ENCODE data around the gene ROR1.

ROR1 gene

DNA sequence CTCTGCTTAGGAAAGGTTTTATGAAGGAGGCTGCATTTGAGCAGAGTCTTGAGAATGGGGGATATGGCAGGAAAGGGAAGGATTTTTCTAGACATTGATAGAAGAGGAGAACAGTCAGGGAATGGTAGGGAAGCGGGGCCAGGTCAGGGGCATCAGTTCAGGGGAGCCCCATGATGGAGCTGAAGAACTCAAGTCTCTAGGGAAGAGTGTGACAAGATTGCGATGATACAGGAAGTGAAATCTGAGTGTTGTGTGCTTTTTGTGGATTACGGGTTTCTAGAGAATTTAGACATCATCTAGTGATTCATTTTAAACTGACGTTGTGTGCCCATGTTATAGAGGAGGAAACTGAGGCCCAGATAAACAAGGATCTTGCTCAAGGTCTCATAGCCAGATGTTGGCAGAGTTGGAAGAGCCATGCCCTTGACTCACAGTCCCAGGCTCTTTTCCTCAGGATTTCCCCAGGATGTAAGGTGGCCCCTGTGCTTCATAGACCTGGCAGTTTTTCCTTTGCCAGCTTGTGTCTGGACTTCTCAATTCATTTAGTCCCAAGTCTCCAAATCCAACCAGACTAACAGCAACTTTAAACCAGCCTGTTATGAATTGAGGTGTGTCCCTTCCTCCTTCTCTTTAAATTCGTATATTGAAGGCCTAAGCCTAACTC is 130.3 kb downstream of the ROR1 start:
- in situ Hi-C loops (cut with MboI; ENCODE audit: low sequenced_read_pairs), result no loop called here

- in situ Hi-C loops (cut with MboI; ENCODE audit: low sequenced_read_pairs), result no loop called here
Measured at GRCh38 chr1:63904826-63905225, 131.0 kb downstream of the ROR1 start.

- in situ Hi-C loops (cut with MboI; ENCODE audit: low sequenced_read_pairs), result no loop called here
Measured at GRCh38 chr1:63906047-63906704, 132.4 kb downstream of the ROR1 start.

DNA sequence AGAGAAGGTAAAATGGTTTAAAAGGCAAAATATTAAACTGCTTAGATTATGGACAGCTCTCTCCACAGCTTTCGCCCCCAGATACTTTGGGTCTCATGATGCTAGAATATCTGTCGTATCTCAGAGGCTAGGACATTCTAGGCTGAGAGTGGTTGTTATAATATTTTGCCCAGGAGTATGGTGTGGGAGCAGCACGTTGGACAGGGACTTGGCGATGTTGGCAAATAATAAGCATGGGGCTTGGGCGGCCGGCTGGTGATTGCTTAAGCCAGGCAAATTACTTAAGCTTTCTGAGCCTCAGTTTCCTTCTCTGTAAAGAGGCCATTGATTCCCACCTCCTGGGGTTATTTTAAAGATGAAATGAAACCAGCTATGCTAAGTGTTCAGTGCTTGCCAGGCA is 133.2 kb downstream of the ROR1 start:
- in situ Hi-C loops (cut with MboI; ENCODE audit: low sequenced_read_pairs), result no loop called here

GRCh38 chr1:63908016-63908415 is 134.2 kb downstream of the ROR1 start:
- in situ Hi-C loops (cut with MboI; ENCODE audit: low sequenced_read_pairs), result no loop called here

DNA sequence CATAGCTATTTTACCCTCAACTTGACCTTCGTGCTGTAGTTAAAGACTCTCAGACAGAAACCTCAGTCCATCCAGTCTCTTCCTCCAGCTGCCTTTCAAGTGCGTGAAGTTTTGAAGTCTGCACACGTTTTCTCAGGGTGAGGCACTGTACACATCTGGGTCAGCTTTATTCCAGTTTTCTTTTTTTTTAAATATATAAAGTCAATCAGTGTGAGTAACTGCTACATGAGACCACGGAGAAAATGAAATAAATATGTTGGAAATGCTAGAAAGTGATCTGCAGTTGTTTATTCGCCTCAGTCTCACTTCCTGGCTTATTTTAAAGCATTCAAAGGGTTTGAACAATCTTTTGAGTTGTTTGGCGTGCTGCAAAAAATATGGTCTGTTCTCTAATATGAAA is 135.7 kb downstream of the ROR1 start:
- in situ Hi-C loops (cut with MboI; ENCODE audit: low sequenced_read_pairs), result no loop called here

DNA sequence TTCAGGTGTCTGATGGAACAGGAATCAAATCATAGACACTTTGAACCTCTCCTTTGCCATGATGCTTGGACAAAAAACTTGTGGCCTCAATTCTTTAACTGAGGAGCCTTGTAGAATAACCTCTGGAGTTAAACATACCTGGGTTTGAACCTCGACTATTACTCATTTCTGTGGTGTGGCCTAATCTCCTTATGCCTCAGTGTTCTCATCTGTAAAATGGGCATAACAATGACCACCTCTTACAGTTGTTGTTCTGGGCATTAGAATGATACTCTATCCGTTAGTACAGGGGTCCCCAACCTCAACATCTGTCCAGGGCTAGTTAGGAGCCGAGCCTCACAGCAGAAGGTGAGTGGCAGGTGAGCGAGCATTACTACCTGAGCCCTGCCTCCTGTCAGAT is 137.2 kb downstream of the ROR1 start:
- in situ Hi-C loops (cut with MboI; ENCODE audit: low sequenced_read_pairs), result no loop called here

DNA sequence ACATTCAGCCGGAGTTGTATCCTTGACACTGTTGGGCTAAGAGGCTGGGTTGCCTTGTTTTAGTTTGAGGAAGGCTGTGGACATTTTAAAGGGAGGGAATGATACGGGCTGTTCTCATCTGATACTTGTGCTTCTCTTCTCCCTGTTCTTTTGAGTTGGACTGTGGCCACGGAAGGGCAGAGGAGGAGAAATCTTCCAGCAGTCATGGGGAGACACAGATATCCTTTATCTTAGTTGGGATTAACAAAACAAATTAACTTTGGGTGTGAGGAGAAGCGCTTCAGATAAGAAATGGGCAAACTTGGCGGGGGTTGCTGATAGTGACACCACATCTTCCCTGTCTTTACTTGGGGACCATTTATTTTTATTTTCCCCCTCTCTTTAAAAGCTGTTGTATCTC is 138.8 kb downstream of the ROR1 start:
- in situ Hi-C loops (cut with MboI; ENCODE audit: low sequenced_read_pairs), result no loop called here

- in situ Hi-C loops (cut with MboI; ENCODE audit: low sequenced_read_pairs), result no loop called here
Measured at GRCh38 chr1:63913533-63913932, 139.7 kb downstream of the ROR1 start.

GRCh38 chr1:63914241-63914640 is 140.4 kb downstream of the ROR1 start:
- in situ Hi-C loops (cut with MboI; ENCODE audit: low sequenced_read_pairs), result no loop called here

DNA sequence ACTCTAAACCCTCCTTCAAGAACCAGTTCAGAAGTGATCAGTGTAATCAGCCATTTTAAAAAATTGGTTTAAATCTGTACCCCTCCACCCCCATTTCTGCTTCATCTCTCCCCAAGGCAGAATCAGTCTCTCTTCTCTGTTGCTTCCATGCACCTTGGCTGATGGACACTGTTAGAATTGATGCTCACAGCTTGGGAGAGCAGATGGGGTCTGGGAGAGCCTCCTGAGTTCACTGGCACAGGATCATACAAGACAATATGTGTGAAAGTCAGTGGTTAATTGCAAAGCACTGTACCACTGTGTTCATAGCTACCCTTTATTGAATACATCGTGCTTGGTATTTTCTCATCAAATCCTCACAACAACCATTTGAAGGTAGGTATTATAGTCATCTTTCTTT is 140.9 kb downstream of the ROR1 start:
- in situ Hi-C loops (cut with MboI; ENCODE audit: low sequenced_read_pairs), result no loop called here

DNA sequence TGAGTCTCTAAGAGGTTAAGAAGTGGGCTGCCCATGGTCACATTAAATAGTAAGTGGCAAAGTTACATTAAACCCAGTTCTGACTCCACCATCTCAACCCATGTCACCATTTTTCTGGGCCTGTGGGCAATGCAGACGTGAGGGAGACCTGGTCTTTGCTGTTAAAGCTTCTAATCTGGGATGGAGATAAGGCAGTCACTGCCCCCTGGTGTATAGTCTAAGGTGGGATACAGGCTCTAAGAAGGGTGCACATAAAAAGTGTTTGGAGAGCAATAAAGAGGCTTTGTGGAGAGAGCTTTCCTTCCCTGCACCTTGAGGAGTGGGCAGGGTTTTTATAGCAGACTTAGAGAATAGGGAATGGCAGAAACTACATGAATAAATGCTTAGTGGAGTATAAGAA is 141.3 kb downstream of the ROR1 start:
- in situ Hi-C loops (cut with MboI; ENCODE audit: low sequenced_read_pairs), result no loop called here

- in situ Hi-C loops (cut with MboI; ENCODE audit: low sequenced_read_pairs), result no loop called here
Measured at GRCh38 chr1:63916485-63917360, 142.9 kb downstream of the ROR1 start.

DNA sequence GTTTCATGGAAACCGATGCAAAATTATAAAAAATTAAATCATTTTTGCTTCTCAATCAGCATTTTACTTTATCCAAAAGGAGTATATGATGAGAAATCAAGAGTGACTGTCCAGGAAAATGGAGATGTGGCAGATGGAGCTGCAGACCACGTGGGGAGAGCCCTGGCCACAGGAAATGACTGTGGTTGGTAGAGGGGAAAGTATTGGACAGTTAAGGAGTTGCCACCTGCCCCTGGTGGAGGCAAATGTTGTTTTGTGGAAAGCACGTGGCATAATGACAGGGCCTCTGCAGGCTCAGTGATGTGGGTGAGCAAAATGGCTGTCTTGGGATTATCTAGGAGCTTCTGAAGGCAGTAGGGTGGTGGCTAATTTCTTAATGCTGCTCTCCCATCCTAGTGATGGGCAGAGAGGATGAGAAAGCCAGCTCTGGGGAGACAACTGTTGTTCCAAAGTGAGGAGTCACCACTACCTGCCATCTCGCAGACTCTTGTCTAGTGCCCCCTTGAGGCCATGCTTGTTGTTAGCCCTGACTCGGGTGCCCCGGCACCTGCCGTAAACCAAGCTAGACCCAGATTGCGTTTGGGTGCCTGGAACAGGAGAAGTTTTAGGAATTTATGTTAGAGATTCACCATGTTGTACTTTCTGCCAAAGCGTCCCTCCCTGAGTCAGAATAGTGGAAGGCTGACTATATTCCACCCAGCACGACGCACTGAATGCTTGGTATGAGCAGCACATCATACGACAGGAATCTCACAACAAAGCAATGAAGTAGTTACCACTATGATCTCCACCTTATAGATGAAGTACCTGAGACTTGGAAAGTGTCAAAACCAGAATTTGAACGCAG is 144.0 kb downstream of the ROR1 start:
- in situ Hi-C loops (cut with MboI; ENCODE audit: low sequenced_read_pairs), result no loop called here

DNA sequence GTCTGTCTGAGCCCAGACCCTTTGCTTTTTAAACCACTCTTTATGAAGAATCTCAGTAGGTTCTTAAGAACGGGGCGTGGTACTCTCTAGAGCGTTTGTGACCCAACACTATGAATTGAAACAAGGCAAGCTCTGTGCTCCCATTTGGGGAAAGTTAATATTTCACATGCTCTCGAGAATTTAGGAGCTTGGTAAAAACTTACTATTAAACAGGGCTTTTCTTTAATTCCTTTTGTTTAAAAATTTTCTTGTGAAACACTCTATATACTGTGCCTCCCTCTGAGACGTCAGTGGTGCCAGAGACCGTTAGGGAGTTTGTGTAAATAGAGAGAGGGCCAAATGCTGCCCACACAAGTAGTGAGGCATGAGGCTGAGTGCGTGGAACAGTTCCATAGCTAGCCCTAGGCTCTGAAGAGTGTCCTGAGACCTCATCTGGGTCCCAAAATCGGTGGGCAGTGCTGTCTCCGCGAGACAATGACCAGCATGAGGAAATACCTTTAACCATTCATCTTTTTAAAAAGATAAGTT is 144.7 kb downstream of the ROR1 start:
- in situ Hi-C loops (cut with MboI; ENCODE audit: low sequenced_read_pairs), result no loop called here

- in situ Hi-C loops (cut with MboI; ENCODE audit: low sequenced_read_pairs), result no loop called here
Measured at GRCh38 chr1:63920154-63921117, 146.6 kb downstream of the ROR1 start.

DNA sequence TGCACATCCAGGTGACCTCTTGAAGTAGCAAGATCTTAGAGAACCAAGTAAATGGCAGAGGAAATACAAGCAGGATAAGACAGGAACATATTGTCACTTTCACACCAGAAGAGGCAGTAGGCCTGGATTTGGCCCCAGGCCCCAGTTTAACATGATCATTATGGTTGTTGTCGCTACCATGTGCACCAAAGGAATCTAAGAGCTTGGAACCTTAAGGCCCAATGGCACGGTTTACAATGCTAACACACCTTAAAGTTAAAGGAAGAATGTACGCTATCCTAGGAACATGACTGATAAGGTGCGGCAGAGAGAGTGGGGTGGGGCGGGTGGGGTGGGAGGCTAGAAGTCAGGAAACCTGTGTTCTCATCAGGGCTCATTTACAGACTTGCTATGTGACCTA is 147.5 kb downstream of the ROR1 start:
- in situ Hi-C loops (cut with MboI; ENCODE audit: low sequenced_read_pairs), result no loop called here

DNA sequence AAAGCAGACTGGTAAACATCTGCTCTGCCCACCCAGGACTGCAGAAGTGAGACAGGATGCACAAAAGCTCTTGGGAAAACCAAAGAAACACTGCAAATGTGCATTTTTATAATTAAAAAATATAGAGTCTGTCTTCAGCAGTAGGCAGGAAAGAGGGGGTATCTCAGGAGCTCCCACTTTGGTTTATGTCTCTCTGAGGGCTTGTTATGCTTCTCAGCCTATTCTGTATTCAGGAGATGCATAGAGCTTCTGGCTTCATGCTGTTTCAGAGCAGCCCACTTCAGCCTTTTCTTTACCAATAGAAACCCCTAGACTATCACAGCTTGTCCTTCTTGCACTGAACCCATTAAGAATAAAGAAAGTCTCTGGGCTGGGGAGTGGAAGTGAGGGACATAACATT is 148.0 kb downstream of the ROR1 start:
- in situ Hi-C loops (cut with MboI; ENCODE audit: low sequenced_read_pairs), result no loop called here

DNA sequence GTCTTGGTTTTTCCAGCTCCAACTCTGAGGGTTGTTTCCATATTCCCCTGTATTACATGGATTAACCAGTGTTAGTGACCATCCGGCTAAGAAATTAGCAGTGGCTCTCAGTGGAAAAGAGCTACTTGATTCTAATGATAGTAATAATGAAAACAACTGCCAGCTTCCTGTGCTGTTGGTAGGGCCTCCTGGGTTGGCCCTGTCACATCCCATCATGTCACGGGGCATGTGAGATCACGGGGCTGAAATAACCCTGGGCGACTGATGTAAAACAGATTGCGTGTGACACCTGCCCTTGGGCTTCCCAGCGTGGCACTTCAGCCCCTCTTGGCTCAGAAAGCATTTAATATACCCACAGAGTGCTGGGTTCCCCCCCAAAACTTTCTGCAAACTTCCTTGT is 149.0 kb downstream of the ROR1 start:
- in situ Hi-C loops (cut with MboI; ENCODE audit: low sequenced_read_pairs), result no loop called here

- in situ Hi-C loops (cut with MboI; ENCODE audit: low sequenced_read_pairs), result no loop called here
Measured at GRCh38 chr1:63923302-63923701, 149.5 kb downstream of the ROR1 start.
